K562 (cell line): Measurements from ENCODE around the gene C2orf92. TPM values are rescaled to one million over a fixed set of nuclear protein-coding genes. Genes with fewer than 3 reads are reported as not detected.

Experiments used
- ATAC-seq: fragments of 200-7000 bp; cut with Tn5 transposase; 3 replicates; pipeline ENCODE4 v1.9.1; 2020; ENCODE audit warnings: moderate library complexity
- BruUV-seq: library from RNA; stranded (reverse); fragments of 400-500 nt; replicated peaks from 2 replicates; lab custom pipeline; 2021; lab: Mats Ljungman, UMichigan
- CTCF ChIA-PET: fragments of 300-600 bp; formaldehyde crosslinking; extraction: SDS; loops from one replicate; lab custom pipeline; 2021; ENCODE audit warnings: low intra/inter-chr PET ratio; lab: Yijun Ruan, JAX
- POLR2A ChIA-PET: fragments of 300-600, 350-650 bp; sonication (Branson Sonifier 250); formaldehyde crosslinking; extraction: SDS; loops from one replicate; lab custom pipeline; 2021; ENCODE audit warnings: antibody characterized with exemption, inconsistent platforms; lab: Yijun Ruan, JAX
- DNase-seq, 4 experiments: peaks; one replicate each; pipeline versions ENCODE4 v3.0.0 to v3.0.0-alpha.2; 2011 to 2018; ENCODE audit warnings: low spot score in 3 of 4, mixed read lengths in 3 of 4; ENCODE audit errors: extremely low read depth in 1 of 4
- FAIRE-seq: peaks from 2 replicates; lab custom pipeline; 2011; peaks lifted over from hg19 to GRCh38; lab: Jason Lieb, UNC
- H2AFZ ChIP-seq: 2 replicates; pipeline ENCODE4 v1.6.0; 2011; ENCODE audit warnings: low read depth, low read length, control low read depth, inconsistent platforms
- H3K27ac ChIP-seq: fragments of 200-600 bp; 3 replicates; pipeline ENCODE4 v1.8.0; 2011; ENCODE audit warnings: low read depth, mild to moderate bottlenecking, control low read depth, inconsistent platforms, low read length, moderate library complexity, mixed read lengths; ENCODE audit errors: extremely low read depth
- H3K27me3 ChIP-seq, 2 experiments: fragments of 300-600 bp in 1 of 2; 2 replicates in 1 of 2; 3 replicates in 1 of 2; pipeline versions ENCODE4 v1.6.0 to v1.8.0; 2011; ENCODE audit warnings: inconsistent platforms in 2 of 2, low read length in 2 of 2, mild to moderate bottlenecking in 1 of 2, mixed read lengths in 1 of 2, moderate library complexity in 1 of 2; ENCODE audit not compliant: control insufficient read depth in 2 of 2, insufficient read depth in 2 of 2
- H3K36me3 ChIP-seq: fragments of 300-600 bp; 3 replicates; pipeline ENCODE4 v1.8.0; 2011; ENCODE audit warnings: mild to moderate bottlenecking, low read length, inconsistent platforms; ENCODE audit not compliant: control insufficient read depth, insufficient read depth
- H3K4me1 ChIP-seq, 2 experiments: fragments of 200-600 bp in 1 of 2; replicated peaks in 1 of 2; 2 replicates in 1 of 2; 3 replicates in 1 of 2; pipeline versions ENCODE4 v1.5.1 to v1.8.0; 2011; ENCODE audit warnings: inconsistent platforms in 2 of 2, low read length in 2 of 2, mild to moderate bottlenecking in 1 of 2, mixed read lengths in 1 of 2, moderate library complexity in 1 of 2; ENCODE audit not compliant: control insufficient read depth in 2 of 2, insufficient read depth in 2 of 2
- H3K4me2 ChIP-seq: 2 replicates; pipeline ENCODE4 v1.6.1; 2011; ENCODE audit warnings: low read length, control low read depth, inconsistent platforms, mixed read lengths; ENCODE audit not compliant: insufficient read depth
- H3K4me3 ChIP-seq: fragments of 200-600 bp; sonication (generic), shearing (Covaris generic); 2 replicates; pipeline ENCODE4 v1.5.1; 2016; ENCODE audit warnings: control low read depth, inconsistent platforms
- H3K79me2 ChIP-seq: fragments of 200-600 bp; 3 replicates; pipeline ENCODE4 v1.8.0; 2011; ENCODE audit warnings: low read length, inconsistent platforms; ENCODE audit not compliant: control insufficient read depth, insufficient read depth
- H3K9ac ChIP-seq, 2 experiments: 2 replicates each; pipeline versions ENCODE4 v1.6.0 to v1.6.1; 2011; ENCODE audit warnings: low read depth in 2 of 2, low read length in 2 of 2, control low read depth in 1 of 2, inconsistent platforms in 1 of 2, mild to moderate bottlenecking in 1 of 2, mixed read lengths in 1 of 2; ENCODE audit not compliant: insufficient read depth in 1 of 2
- H3K9me1 ChIP-seq: one replicate; pipeline ENCODE4 v1.6.0; 2011; ENCODE audit warnings: inconsistent platforms, mild to moderate bottlenecking, low read length, moderate library complexity; ENCODE audit not compliant: control insufficient read depth, insufficient read depth
- H3K9me3 ChIP-seq: replicated peaks from 2 replicates; pipeline ENCODE4 v1.5.1; 2011; ENCODE audit warnings: low read depth, low read length, inconsistent platforms; ENCODE audit not compliant: control insufficient read depth, insufficient read depth
- H4K20me1 ChIP-seq: replicated peaks from 2 replicates; pipeline ENCODE4 v1.6.1; 2011; ENCODE audit warnings: low read length, inconsistent platforms, mixed read lengths; ENCODE audit not compliant: control insufficient read depth, insufficient read depth
- CSDE1 ChIP-seq, 2 experiments: fragments of 450-650 bp; IDR thresholded peaks; 2 replicates each; pipeline ENCODE4 v1.6.1; 2016; ENCODE audit warnings: mild to moderate bottlenecking in 1 of 2
- FOXK2 ChIP-seq, 2 experiments: fragments of 450-650 bp; IDR thresholded peaks in 1 of 2; conservative IDR thresholded peaks in 1 of 2; 2 replicates each; pipeline ENCODE4 v1.6.1; 2016; ENCODE audit warnings: low read depth in 2 of 2, mild to moderate bottlenecking in 1 of 2
- FOXM1 ChIP-seq, 2 experiments: fragments of 450-650 bp in 1 of 2; sonication (generic) in 1 of 2; formaldehyde crosslinking in 1 of 2; IDR thresholded peaks; 2 replicates each; pipeline versions ENCODE4 v1.6.1 to v1.9.0; 2017 to 2022; ENCODE audit warnings: low read depth in 2 of 2, mild to moderate bottlenecking in 2 of 2, missing genetic modification reagents in 1 of 2, moderate library complexity in 1 of 2
- NFXL1 ChIP-seq: fragments of 450-650 bp; formaldehyde crosslinking; IDR thresholded peaks from 2 replicates; pipeline ENCODE4 v1.4.0; 2021; ENCODE audit warnings: mild to moderate bottlenecking
- PHF20 ChIP-seq: fragments of 450-650 bp; IDR thresholded peaks from 2 replicates; pipeline ENCODE4 v1.6.1; 2018; ENCODE audit not compliant: partially characterized antibody
- SIX5 ChIP-seq, 2 experiments: IDR thresholded peaks; 2 replicates each; pipeline ENCODE4 v1.6.1; 2011; ENCODE audit warnings: low read length in 2 of 2, borderline replicate concordance in 1 of 2, low read depth in 1 of 2, mild to moderate bottlenecking in 1 of 2, moderate library complexity in 1 of 2; ENCODE audit not compliant: insufficient read depth in 1 of 2
- TAF15 ChIP-seq: fragments of 200-400 bp; formaldehyde crosslinking; IDR thresholded peaks from 2 replicates; pipeline ENCODE4 v1.6.1; 2017; ENCODE audit warnings: mild to moderate bottlenecking, low read depth, low read length, moderate library complexity
- TAF7 ChIP-seq: fragments of 450-650 bp; IDR thresholded peaks from 2 replicates; pipeline ENCODE4 v1.6.1; 2016; ENCODE audit warnings: missing genetic modification characterization, missing compliant biosample characterization
- ZNF184 ChIP-seq: sonication (generic); formaldehyde crosslinking; IDR thresholded peaks from 2 replicates; pipeline ENCODE4 v1.5.0; 2020; ENCODE audit warnings: missing genetic modification reagents
- ZNF239 ChIP-seq: fragments of 250-450 bp; sonication (Bioruptor Pico); IDR thresholded peaks from 2 replicates; pipeline ENCODE4 v1.4.0; 2020; ENCODE audit warnings: mild to moderate bottlenecking
- ZNF778 ChIP-seq: fragments of 450-650 bp; formaldehyde crosslinking; IDR thresholded peaks from 2 replicates; pipeline ENCODE4 v1.4.0; 2020; ENCODE audit warnings: mild to moderate bottlenecking, moderate library complexity
- WGBS: fragments of 100-300 bp; shearing (Covaris generic); methylation state at CpG from one replicate; pipeline ENCODE4 v1.1.6; 2016; ENCODE audit warnings: low coverage, mixed read lengths; ENCODE audit not compliant: insufficient coverage; ENCODE audit errors: missing lambda C conversion rate; 5-methylcytosine and 5-hydroxymethylcytosine counted together
- in situ Hi-C: fragments of 300-500 bp; cut with MboI; formaldehyde crosslinking; loops from 4 replicates; pipeline ENCODE4 v1.15.0; 2018; ENCODE audit warnings: inconsistent platforms, mixed read lengths
- intact Hi-C: fragments of 100-400 bp; cut with micrococcal nuclease; formaldehyde crosslinking; loops from 2 replicates; pipeline ENCODE4 v1.14.2; 2022
- polyA plus RNA-seq, 8 experiments: library from polyadenylated mRNA; depleted of rRNA in 4 of 8; stranded (reverse) in 5 of 8; unstranded in 3 of 8; fragments of >200 nt; fragmentation: Nextera tagmentation in 2 of 8; fragmentation: Illumina TruSeq in 1 of 8; extraction: Ambion mirVana in 2 of 8; extraction: Trizol in 1 of 8; gene quantifications; 2 replicates each; pipeline versions ENCODE4 v1.2.1 to v1.2.3, GENCODE V29; 2011 to 2014; ENCODE audit warnings: inconsistent platforms in 1 of 8, missing spikeins in 1 of 8
- total RNA-seq, 7 experiments: library from RNA; depleted of rRNA in 6 of 7; stranded (reverse); fragments of >200 nt in 6 of 7; fragmentation: Illumina TruSeq in 2 of 7; extraction: Trizol in 2 of 7; gene quantifications; 2 replicates each; pipeline versions ENCODE4 v1.2.1 to v1.2.3, GENCODE V29; 2011 to 2021; ENCODE audit warnings: low replicate concordance in 1 of 7
- TF ChIP-seq, protein P1 (sequence below): fragments of 450-650 bp; IDR thresholded peaks from 2 replicates; pipeline ENCODE4 v1.7.1; 2018; ENCODE audit warnings: mild to moderate bottlenecking, low read depth; ENCODE audit not compliant: partially characterized antibody
- TF ChIP-seq, protein P2 (sequence below): fragments of 250-450 bp; sonication (Bioruptor Pico); IDR thresholded peaks from 2 replicates; pipeline ENCODE4 v1.4.0; 2020; ENCODE audit warnings: mild to moderate bottlenecking, moderate library complexity
- TF ChIP-seq, protein P3 (sequence below): fragments of 250-450 bp; sonication (Bioruptor Pico); IDR thresholded peaks from 2 replicates; pipeline ENCODE4 v1.8.0; 2021; ENCODE audit warnings: borderline replicate concordance, mild to moderate bottlenecking, moderate library complexity; ENCODE audit not compliant: poor library complexity, severe bottlenecking
- TF ChIP-seq, protein P4 (sequence below): fragments of 200-800 bp; sonication (Bioruptor generic); IDR thresholded peaks from 2 replicates; pipeline ENCODE4 v1.6.1; 2017; ENCODE audit warnings: missing genetic modification characterization, missing compliant biosample characterization

C2orf92 gene
- total and polyA plus RNA-seq, 9 of the 15 experiments (the other 6 are each of a cell fraction or from before 2014, with no cell fraction given) = 0.65 to 6.8 (median 3.6) TPM

DNA sequence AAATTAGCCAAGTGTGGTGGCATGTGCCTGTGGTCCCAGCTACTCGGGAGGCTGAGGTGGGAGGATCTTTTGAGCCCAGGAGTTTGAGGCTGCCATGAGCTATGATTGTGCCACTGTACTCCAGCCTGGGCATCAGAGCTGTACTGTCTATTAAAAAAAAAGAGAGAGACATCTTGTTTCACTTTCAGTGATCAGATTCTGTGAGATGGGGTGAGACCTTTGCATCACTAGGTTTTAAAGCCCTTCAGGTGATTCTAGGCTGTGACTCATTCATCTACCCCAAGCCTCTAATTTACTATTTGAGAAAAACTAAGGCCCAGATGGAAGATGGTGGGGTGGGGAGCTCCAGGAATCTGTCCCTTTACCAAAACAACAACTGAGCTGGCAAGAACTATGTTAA, 7.1 kb downstream of the C2orf92 start (continued):
- TF ChIP-seq, protein P1, sequence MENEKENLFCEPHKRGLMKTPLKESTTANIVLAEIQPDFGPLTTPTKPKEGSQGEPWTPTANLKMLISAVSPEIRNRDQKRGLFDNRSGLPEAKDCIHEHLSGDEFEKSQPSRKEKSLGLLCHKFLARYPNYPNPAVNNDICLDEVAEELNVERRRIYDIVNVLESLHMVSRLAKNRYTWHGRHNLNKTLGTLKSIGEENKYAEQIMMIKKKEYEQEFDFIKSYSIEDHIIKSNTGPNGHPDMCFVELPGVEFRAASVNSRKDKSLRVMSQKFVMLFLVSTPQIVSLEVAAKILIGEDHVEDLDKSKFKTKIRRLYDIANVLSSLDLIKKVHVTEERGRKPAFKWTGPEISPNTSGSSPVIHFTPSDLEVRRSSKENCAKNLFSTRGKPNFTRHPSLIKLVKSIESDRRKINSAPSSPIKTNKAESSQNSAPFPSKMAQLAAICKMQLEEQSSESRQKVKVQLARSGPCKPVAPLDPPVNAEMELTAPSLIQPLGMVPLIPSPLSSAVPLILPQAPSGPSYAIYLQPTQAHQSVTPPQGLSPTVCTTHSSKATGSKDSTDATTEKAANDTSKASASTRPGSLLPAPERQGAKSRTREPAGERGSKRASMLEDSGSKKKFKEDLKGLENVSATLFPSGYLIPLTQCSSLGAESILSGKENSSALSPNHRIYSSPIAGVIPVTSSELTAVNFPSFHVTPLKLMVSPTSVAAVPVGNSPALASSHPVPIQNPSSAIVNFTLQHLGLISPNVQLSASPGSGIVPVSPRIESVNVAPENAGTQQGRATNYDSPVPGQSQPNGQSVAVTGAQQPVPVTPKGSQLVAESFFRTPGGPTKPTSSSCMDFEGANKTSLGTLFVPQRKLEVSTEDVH = no peak
- no peak for TF ChIP-seq PHF20
- TF ChIP-seq ZNF184 (CRISPR knock-in tag) = no peak
- TF ChIP-seq, protein P2, sequence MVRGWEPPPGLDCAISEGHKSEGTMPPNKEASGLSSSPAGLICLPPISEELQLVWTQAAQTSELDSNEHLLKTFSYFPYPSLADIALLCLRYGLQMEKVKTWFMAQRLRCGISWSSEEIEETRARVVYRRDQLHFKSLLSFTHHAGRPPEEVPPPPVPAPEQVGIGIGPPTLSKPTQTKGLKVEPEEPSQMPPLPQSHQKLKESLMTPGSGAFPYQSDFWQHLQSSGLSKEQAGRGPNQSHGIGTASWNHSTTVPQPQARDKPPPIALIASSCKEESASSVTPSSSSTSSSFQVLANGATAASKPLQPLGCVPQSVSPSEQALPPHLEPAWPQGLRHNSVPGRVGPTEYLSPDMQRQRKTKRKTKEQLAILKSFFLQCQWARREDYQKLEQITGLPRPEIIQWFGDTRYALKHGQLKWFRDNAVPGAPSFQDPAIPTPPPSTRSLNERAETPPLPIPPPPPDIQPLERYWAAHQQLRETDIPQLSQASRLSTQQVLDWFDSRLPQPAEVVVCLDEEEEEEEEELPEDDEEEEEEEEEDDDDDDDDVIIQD (CRISPR knock-in tag) = no peak
- no peak for TF ChIP-seq NFXL1 (CRISPR knock-in tag)
- TF ChIP-seq FOXK2 (conservative IDR thresholded peaks at IDR 0.05 in 1 of 2, IDR thresholded peaks at IDR 0.05 in 1 of 2; ENCODE audit: low read depth in 2 of 2) = no peak

DNA sequence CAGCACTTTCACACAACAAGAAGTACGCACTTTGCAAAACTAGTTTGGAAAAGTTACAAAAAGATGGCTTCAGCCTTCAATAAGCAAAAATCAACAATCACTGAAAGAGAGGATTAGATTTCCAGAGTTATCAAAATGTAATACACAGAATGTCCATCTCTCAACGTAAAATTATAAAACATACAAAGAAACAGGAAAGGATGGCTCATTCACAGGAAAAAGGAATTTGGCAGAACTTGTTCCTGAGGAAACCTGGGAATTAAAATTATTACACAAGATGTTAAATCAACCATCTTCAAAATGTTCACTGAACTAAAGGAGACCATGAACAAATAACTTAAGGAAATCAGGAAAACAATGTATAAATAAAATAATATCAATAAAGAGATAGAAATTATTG, 8.0 kb downstream of the C2orf92 start:
- ATAC-seq = no peak
- in situ Hi-C loops = no loop called here
- POLR2A ChIA-PET = interaction anchor here (0.6 to 3.4 kb wide), 3 partner anchors 12 to 28 kb away, joined by 3 to 15 read pairs (median 5); partner anchors contain the start of gene ACTR1B
- TF ChIP-seq ZNF778 (CRISPR knock-in tag) (no peak), ZNF239 (CRISPR knock-in tag) (no peak), SIX5 (IDR thresholded peaks at IDR 0.05; ENCODE audit: borderline replicate concordance in 1 of 2, insufficient read depth in 1 of 2, low read depth in 1 of 2, low read length in 2 of 2) (no peak), TAF15 (no peak), TAF7 (tag) (no peak), CSDE1 (IDR thresholded peaks at IDR 0.05) (no peak), FOXM1 (IDR thresholded peaks at IDR 0.05; ENCODE audit: low read depth) (no peak), FOXM1 (CRISPR knock-in tag; IDR thresholded peaks at IDR 0.05; ENCODE audit: low read depth) (no peak)
- TF ChIP-seq, protein P3, sequence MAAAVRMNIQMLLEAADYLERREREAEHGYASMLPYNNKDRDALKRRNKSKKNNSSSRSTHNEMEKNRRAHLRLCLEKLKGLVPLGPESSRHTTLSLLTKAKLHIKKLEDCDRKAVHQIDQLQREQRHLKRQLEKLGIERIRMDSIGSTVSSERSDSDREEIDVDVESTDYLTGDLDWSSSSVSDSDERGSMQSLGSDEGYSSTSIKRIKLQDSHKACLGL (CRISPR knock-in tag) = no peak
- TF ChIP-seq, protein P4, sequence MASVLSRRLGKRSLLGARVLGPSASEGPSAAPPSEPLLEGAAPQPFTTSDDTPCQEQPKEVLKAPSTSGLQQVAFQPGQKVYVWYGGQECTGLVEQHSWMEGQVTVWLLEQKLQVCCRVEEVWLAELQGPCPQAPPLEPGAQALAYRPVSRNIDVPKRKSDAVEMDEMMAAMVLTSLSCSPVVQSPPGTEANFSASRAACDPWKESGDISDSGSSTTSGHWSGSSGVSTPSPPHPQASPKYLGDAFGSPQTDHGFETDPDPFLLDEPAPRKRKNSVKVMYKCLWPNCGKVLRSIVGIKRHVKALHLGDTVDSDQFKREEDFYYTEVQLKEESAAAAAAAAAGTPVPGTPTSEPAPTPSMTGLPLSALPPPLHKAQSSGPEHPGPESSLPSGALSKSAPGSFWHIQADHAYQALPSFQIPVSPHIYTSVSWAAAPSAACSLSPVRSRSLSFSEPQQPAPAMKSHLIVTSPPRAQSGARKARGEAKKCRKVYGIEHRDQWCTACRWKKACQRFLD = no peak

More for the DNA sequence above, 8.0 kb downstream of the C2orf92 start:
- H3K79me2 ChIP-seq = no peaks in the 10 kb centered on the region
- no peak overlapping the region for H3K9ac ChIP-seq
- no peaks in the 10 kb centered on the region for H4K20me1 ChIP-seq
- peaks cover 11 to 26% of the 10 kb centered on the region in 2 experiments for H3K4me1 ChIP-seq
- H3K9me1 ChIP-seq = no peaks in the 10 kb centered on the region
- H3K9me3 ChIP-seq = no peaks in the 10 kb centered on the region
- BruUV-seq = no TSS peak
- no peak overlapping the region for H3K4me2 ChIP-seq
- no peak for FAIRE-seq
- CTCF ChIA-PET = no interaction called here
- no peaks in the 10 kb centered on the region for H3K36me3 ChIP-seq
- WGBS = 71% methylated on average over 2 of the region's 2 CpGs
- H3K4me3 ChIP-seq = no peak overlapping the region
- DNase-seq = no peak
- H3K27me3 ChIP-seq = no peaks in the 10 kb centered on the region
- intact Hi-C loops = no loop called here
- H3K27ac ChIP-seq = no peak overlapping the region
- no peak overlapping the region for H2AFZ ChIP-seq
